ENCODE measurements around the gene SH3RF1. TPM values are rescaled to one million over a fixed set of nuclear protein-coding genes. Genes with fewer than 3 reads are reported as not detected.
A peak's percentile ranks its signal among the peaks of the same experiment; 100 is the strongest.

Gene SH3RF1
- total and polyA plus RNA-seq, 2 of the 13 experiments (the other 11 are each of a cell fraction or from before 2014, with no cell fraction given): 3.1 to 3.2 TPM

- TF ChIP-seq CREM (IDR thresholded peaks at IDR 0.05) (0 out of 2 replicates have a peak, but pooled peaks have one; percentile 12), CREM (CRISPR knock-in tag; IDR thresholded peaks at IDR 0.05) (no peak), THAP11 (CRISPR knock-in tag; IDR thresholded peaks at IDR 0.05) (peak; percentile 35; the same call in 1 of the 2 replicates), ZBTB10 (CRISPR knock-in tag; IDR thresholded peaks at IDR 0.05; ENCODE audit: borderline replicate concordance) (no peak), HMG20A (CRISPR knock-in tag; IDR thresholded peaks at IDR 0.05; ENCODE audit: borderline replicate concordance) (peak; percentile 67; the same call in 1 of the 2 replicates), ZNF577 (CRISPR knock-in tag; IDR thresholded peaks at IDR 0.05; ENCODE audit: borderline replicate concordance, low read depth) (no peak), ARNT (IDR thresholded peaks at IDR 0.05) (no peak), ZNF709 (CRISPR knock-in tag; IDR thresholded peaks at IDR 0.05) (peak; percentile 54; the same call in 1 of the 2 replicates), ZSCAN20 (CRISPR knock-in tag; IDR thresholded peaks at IDR 0.05; ENCODE audit: borderline replicate concordance) (no peak), NFIC (IDR thresholded peaks at IDR 0.05; ENCODE audit: low read length) (0 out of 2 replicates have a peak, but pooled peaks have one; percentile 56), ZNF598 (CRISPR knock-in tag; IDR thresholded peaks at IDR 0.05; ENCODE audit: borderline replicate concordance) (0 out of 2 replicates have a peak, but pooled peaks have one; percentile 30), ZSCAN5A (CRISPR knock-in tag; IDR thresholded peaks at IDR 0.05; ENCODE audit: borderline replicate concordance) (0 out of 2 replicates have a peak, but pooled peaks have one; percentile 28), ZNF850 (CRISPR knock-in tag; conservative IDR thresholded peaks at IDR 0.05) (no peak), ZNF562 (CRISPR knock-in tag; IDR thresholded peaks at IDR 0.05; ENCODE audit: borderline replicate concordance) (no peak), HES4 (CRISPR knock-in tag; IDR thresholded peaks at IDR 0.05; ENCODE audit: borderline replicate concordance) (no peak), GATAD2A (CRISPR knock-in tag; IDR thresholded peaks at IDR 0.05) (peak; percentile 62; the same call in 1 of the 2 replicates), BCL6 (CRISPR knock-in tag; IDR thresholded peaks at IDR 0.05) (peak; percentile 53), HOXA5 (CRISPR knock-in tag; IDR thresholded peaks at IDR 0.05) (no peak), KDM2A (CRISPR knock-in tag; IDR thresholded peaks at IDR 0.05; ENCODE audit: borderline replicate concordance, low read depth) (peak; percentile 73; the same call in 1 of the 2 replicates), ZNF782 (CRISPR knock-in tag; IDR thresholded peaks at IDR 0.05; ENCODE audit: borderline replicate concordance) (no peak), ZNF644 (CRISPR knock-in tag; IDR thresholded peaks at IDR 0.05; ENCODE audit: low read depth) (peak; percentile 61), KAT2B (IDR thresholded peaks at IDR 0.05; ENCODE audit: borderline replicate concordance, low read depth, low read length) (no peak), SAP130 (CRISPR knock-in tag; IDR thresholded peaks at IDR 0.05; ENCODE audit: low read depth) (peak; percentile 90), TIGD3 (CRISPR knock-in tag; IDR thresholded peaks at IDR 0.05; ENCODE audit: borderline replicate concordance) (no peak), KDM5B (CRISPR knock-in tag; IDR thresholded peaks at IDR 0.05; ENCODE audit: borderline replicate concordance) (no peak)
Observed at GRCh38 chr4:169070895-169071218, 199.9 kb downstream of the SH3RF1 start (continued).

Measured in HepG2 (cell line).